GM13977 (cell line): ENCODE measurements around the gene ZMYND15.
"Not testable (repeated sequence)": the region's sequence is repeated elsewhere in the genome, so short reads cannot be mapped to it uniquely, and the experiment has no call there.

Source experiments
- DNase-seq: peaks from one replicate; pipeline ENCODE4 v3.0.0; 2012; ENCODE audit warnings: low spot score
- CTCF ChIP-seq: IDR thresholded peaks from 2 replicates; pipeline ENCODE4 v1.5.1; 2012; ENCODE audit warnings: mild to moderate bottlenecking, control low read depth; ENCODE audit not compliant: insufficient read depth; ENCODE audit errors: extremely low read depth, missing control alignments
- in situ Hi-C: fragments of 300-500 bp; cut with MboI; formaldehyde crosslinking; loops from one replicate; pipeline ENCODE4 v1.12.0; 2022; ENCODE audit warnings: low sequenced_read_pairs, low pct_unique_long_range_greater_than_20kb, mixed read lengths, inconsistent platforms; ENCODE audit not compliant: unreplicated experiment

The ZMYND15 gene

GRCh38 chr17:4739122-4740024, at the start of gene ZMYND15, which contains the start of gene CXCL16:
ZMYND15 (plus strand) TSS chr17:4739833; CDS start chr17:4740549, 716 bp downstream.
CXCL16 (minus strand) TSS chr17:4739928; CDS start chr17:4739339, 589 bp downstream.
- in situ Hi-C loops, result no loop called here
- no peak for TF ChIP-seq CTCF
- DNase-seq, result peak; percentile 90

- in situ Hi-C loops, DNase-seq: not testable (repeated sequence)
Observed at GRCh38 chr17:4689872-4690271, 49.8 kb upstream of the ZMYND15 start.

- in situ Hi-C loops, result no loop called here
- TF ChIP-seq CTCF, result no peak
- DNase-seq, result no peak
Observed at GRCh38 chr17:4690745-4691144, 48.9 kb upstream of the ZMYND15 start.

GRCh38 chr17:4691686-4692085, 47.9 kb upstream of the ZMYND15 start:
- in situ Hi-C loops, result no loop called here
- no peak for TF ChIP-seq CTCF
- no peak for DNase-seq

GRCh38 chr17:4693416-4693815, 46.2 kb upstream of the ZMYND15 start:
- in situ Hi-C loops, result no loop called here

GRCh38 chr17:4696437-4696805, 43.2 kb upstream of the ZMYND15 start:
- no peak for TF ChIP-seq CTCF
- DNase-seq, result peak; percentile 66
- in situ Hi-C loops, result no loop called here

More at GRCh38 chr17:4693416-4693815, 46.2 kb upstream of the ZMYND15 start:
- TF ChIP-seq CTCF, result no peak
- DNase-seq, result no peak

- in situ Hi-C loops, DNase-seq: not testable (repeated sequence)
Observed at GRCh38 chr17:4699401-4700056, 40.1 kb upstream of the ZMYND15 start.
